Brain microvascular endothelial cell (primary cell): Measurements from ENCODE around the gene CROT.

ENCODE experiments used
- DNase-seq: peaks from one replicate; pipeline ENCODE4 v3.0.0-alpha.2; 2020
- H3K27ac ChIP-seq: fragments of 250-450 bp; sonication (Bioruptor Pico); 2 replicates; pipeline ENCODE4 v1.5.1; 2020; ENCODE audit warnings: mild to moderate bottlenecking, moderate library complexity
- H3K27me3 ChIP-seq: fragments of 250-450 bp; sonication (Bioruptor Pico); replicated peaks from 2 replicates; pipeline ENCODE4 v1.5.1; 2020; ENCODE audit warnings: mild to moderate bottlenecking
- H3K36me3 ChIP-seq: fragments of 250-450 bp; sonication (Bioruptor Pico); replicated peaks from 2 replicates; pipeline ENCODE4 v1.5.1; 2020; ENCODE audit warnings: mild to moderate bottlenecking
- H3K4me3 ChIP-seq: 2 replicates; pipeline ENCODE4 v1.5.1; 2011; ENCODE audit warnings: low read depth, mild to moderate bottlenecking, control low read depth, low read length, moderate library complexity
- in situ Hi-C: cut with HindIII; loops from 2 replicates; pipeline ENCODE4 v1.10.0; 2017; ENCODE audit warnings: low sequenced_read_pairs, low pct_ligation_motif_present
- TF ChIP-seq, protein P1 (sequence below): IDR thresholded peaks from 2 replicates; pipeline ENCODE4 v1.5.1; 2011; ENCODE audit warnings: low read depth, mild to moderate bottlenecking, moderate library complexity, low read length, control low read depth, inconsistent platforms; ENCODE audit errors: missing control alignments

Gene CROT

DNA sequence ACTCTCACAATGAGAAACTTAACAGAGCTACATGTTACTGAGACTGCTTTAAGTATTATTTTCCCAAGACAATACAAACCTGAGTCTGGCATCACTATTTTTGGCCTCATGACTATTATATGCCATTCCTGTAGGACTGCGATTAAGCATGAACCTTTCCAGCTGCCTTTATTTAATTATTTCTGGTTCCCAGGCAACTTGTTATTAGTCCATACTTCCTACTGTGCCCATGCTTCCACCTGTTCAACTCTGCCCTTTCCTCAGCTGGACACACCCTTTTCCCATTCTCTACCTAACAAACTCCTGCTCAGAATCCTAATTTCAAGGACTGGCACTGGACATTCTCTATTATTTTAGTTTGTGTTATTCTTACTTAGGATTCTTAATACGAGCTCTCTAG is 8.1 kb upstream of the CROT start:
- DNase-seq = no peak
- H3K27me3 ChIP-seq = no peaks in the 10 kb centered on the region
- TF ChIP-seq, protein P1, sequence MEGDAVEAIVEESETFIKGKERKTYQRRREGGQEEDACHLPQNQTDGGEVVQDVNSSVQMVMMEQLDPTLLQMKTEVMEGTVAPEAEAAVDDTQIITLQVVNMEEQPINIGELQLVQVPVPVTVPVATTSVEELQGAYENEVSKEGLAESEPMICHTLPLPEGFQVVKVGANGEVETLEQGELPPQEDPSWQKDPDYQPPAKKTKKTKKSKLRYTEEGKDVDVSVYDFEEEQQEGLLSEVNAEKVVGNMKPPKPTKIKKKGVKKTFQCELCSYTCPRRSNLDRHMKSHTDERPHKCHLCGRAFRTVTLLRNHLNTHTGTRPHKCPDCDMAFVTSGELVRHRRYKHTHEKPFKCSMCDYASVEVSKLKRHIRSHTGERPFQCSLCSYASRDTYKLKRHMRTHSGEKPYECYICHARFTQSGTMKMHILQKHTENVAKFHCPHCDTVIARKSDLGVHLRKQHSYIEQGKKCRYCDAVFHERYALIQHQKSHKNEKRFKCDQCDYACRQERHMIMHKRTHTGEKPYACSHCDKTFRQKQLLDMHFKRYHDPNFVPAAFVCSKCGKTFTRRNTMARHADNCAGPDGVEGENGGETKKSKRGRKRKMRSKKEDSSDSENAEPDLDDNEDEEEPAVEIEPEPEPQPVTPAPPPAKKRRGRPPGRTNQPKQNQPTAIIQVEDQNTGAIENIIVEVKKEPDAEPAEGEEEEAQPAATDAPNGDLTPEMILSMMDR = no peak
- H3K27ac ChIP-seq = no peak overlapping the region
- in situ Hi-C loops = no loop called here
- H3K4me3 ChIP-seq = no peak overlapping the region
- no peaks in the 10 kb centered on the region for H3K36me3 ChIP-seq

DNA sequence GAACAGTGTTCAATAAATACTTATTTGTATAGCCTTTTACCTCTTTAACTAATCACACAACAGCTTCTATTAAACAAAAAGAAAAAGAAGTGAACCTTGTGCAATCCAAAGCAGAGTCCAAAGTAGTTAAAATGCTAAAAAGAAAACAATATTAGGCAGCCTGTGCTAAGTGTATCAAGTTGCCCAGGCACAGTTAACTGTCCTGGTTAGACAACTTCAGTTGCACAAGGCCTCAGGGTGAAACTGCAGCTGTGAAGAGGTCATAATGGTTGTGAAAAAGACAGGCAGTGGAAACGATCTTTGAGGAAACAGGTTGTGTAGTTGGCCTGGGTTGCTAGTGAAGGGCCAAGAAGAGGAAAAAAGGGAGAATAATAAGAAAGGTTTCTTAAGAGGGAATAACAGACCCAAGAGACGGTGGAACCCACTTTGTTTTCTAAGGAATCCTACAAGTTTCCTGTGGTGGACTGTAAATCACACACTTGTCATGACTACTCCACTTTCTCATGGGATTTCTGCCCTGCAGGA is 6.0 kb upstream of the CROT start:
- Histone ChIP-seq H3K27ac (no peak overlapping the region), H3K36me3 (no peaks in the 10 kb centered on the region), H3K27me3 (no peaks in the 10 kb centered on the region), H3K4me3 (no peak overlapping the region)
- TF ChIP-seq, protein P1 = no peak
- DNase-seq = no peak
- in situ Hi-C loops = no loop called here

DNA sequence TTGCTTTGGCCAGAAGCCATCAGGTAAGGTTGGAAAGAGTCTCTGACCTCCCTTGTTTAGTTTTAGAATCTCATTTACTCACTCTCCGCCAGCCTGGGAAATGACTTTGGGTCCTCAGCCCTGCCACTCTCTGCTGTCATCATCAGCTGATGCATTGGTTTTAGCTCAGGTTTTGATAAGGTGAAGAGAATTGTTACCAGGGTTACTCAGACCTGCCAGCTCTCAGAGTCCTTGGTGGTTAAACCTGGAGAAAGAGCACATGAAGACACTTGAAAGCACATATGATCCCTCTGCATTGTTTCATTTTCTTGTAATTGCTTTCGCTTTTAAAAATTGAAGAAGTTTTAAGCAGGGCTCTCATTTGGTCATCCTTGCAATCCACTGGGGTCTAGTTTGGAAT is 4.0 kb upstream of the CROT start:
- no peak for DNase-seq
- Histone ChIP-seq H3K27ac (no peak overlapping the region), H3K27me3 (no peaks in the 10 kb centered on the region), H3K36me3 (no peaks in the 10 kb centered on the region), H3K4me3 (no peak overlapping the region)
- in situ Hi-C loops = no loop called here
- TF ChIP-seq, protein P1 = no peak

DNA sequence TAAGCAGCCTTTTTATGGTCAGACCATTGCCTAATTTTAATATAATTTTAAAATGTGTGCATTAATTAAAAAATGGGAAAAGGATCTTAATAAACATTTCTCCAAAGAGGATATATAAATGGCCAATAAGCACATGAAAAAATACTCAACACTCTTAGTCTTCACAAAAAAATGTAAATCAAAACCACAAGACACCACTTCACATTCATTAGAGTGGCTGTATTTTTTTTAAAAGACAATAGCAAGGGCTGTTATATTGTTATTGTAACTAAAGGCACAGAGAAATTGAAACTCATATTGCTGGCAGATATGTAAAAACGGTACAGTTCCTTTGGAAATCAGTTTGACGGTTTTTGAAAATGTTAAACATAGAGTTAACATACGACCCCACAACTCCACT is 3.2 kb upstream of the CROT start:
- TF ChIP-seq, protein P1 = no peak
- in situ Hi-C loops = no loop called here
- H3K4me3 ChIP-seq = no peak overlapping the region
- no peaks in the 10 kb centered on the region for H3K27me3 ChIP-seq
- DNase-seq = no peak
- H3K36me3 ChIP-seq = no peaks in the 10 kb centered on the region
- H3K27ac ChIP-seq = no peak overlapping the region

DNA sequence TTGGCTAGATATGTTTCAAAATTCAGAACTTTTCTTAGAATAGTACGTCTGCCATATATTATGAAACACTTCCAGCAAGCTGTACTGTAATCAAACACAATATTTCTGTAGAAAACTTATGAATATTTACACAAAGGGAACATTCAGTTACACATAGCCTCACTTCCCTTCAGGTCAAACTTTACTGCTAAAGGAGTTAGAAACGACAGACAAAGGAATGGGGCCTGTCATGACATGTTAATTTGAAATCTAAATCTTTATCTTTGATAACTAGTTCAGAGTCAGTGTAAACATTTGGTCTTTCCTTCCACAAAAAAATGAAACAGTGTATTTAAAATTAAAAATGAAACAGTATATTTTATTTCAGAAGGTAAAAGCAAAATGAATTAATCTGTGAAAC is 1.0 kb upstream of the CROT start:
- Histone ChIP-seq H3K27ac (no peak overlapping the region), H3K36me3 (no peaks in the 10 kb centered on the region), H3K4me3 (peak overlapping the region; percentile 78), H3K27me3 (no peaks in the 10 kb centered on the region)
- TF ChIP-seq, protein P1 = no peak
- no peak for DNase-seq
- in situ Hi-C loops = no loop called here

DNA sequence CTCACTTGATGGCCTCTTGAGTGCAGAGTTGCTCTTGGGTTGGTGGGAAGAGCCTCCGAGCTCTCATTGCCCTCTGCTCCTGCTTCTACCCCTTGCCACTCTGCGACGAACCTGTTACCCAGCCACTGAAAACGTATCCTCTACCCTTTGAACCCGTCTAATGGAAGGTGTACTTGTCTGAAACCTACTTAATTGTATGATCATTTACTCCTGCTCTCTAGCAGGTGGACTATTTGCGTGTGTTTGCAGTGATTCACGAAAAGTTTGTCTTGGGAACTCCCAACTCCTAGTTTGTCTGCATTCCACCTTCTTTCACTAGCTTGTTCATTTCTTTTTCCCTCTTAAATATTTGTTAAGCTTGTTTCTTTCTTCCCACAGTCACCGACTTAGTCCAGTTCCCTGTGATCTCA is 503 bp downstream of the CROT start:
- in situ Hi-C loops = no loop called here
- Histone ChIP-seq H3K27ac (no peak overlapping the region), H3K27me3 (no peaks in the 10 kb centered on the region), H3K36me3 (no peaks in the 10 kb centered on the region), H3K4me3 (peak overlapping the region; percentile 78)
- DNase-seq = no peak
- TF ChIP-seq, protein P1 = no peak
